Measurements from ENCODE around the gene UTRN. TPM values are rescaled to one million over a fixed set of nuclear protein-coding genes. Genes with fewer than 3 reads are reported as not detected.

The UTRN gene
- 10 to 100 TPM; 51.2 to 55.1 TPM for total RNA-seq

GRCh38 chr6:144284783-144285547 lies at the start of gene UTRN:
Gene UTRN (plus strand): TSS chr6:144285335. CDS start chr6:144291829, 6,494 bp downstream.
- H3K36me3 Mint-ChIP-seq (ENCODE audit: low read depth), result no peaks in the 10 kb centered on the region
- H3K27ac Mint-ChIP-seq, result peak within 1 kb of the TSS; percentile 83
- H3K27me3 Mint-ChIP-seq, result peaks cover 3% of the 10 kb centered on the region
- peak within 1 kb of the TSS; percentile 84 for H3K4me3 Mint-ChIP-seq
- peaks cover 8% of the 10 kb centered on the region for H3K4me1 Mint-ChIP-seq
- peak; percentile 76 for ATAC-seq (replicated peaks)
- H3K9me3 Mint-ChIP-seq, result no peaks in the 10 kb centered on the region

GRCh38 chr6:144244688-144245087 lies 40.4 kb upstream of the UTRN start:
- H3K27ac Mint-ChIP-seq, result no peak overlapping the region
- no peak for ATAC-seq (replicated peaks)
- peaks cover 6% of the 10 kb centered on the region for H3K36me3 Mint-ChIP-seq (ENCODE audit: low read depth)
- peaks cover 13% of the 10 kb centered on the region for H3K4me1 Mint-ChIP-seq
- H3K4me3 Mint-ChIP-seq, result no peak overlapping the region
- H3K9me3 Mint-ChIP-seq, result peaks cover 10% of the 10 kb centered on the region
- peaks cover 15% of the 10 kb centered on the region for H3K27me3 Mint-ChIP-seq

GRCh38 chr6:144246988-144247387 lies 38.1 kb upstream of the UTRN start:
- H3K27ac Mint-ChIP-seq, result no peak overlapping the region
- peaks cover 21% of the 10 kb centered on the region for H3K27me3 Mint-ChIP-seq
- H3K36me3 Mint-ChIP-seq (ENCODE audit: low read depth), result peaks cover 6% of the 10 kb centered on the region
- H3K9me3 Mint-ChIP-seq, result peaks cover 10% of the 10 kb centered on the region
- no peak overlapping the region for H3K4me3 Mint-ChIP-seq
- peaks cover 13% of the 10 kb centered on the region for H3K4me1 Mint-ChIP-seq
- no peak for ATAC-seq (replicated peaks)

- peak; percentile 89 for ATAC-seq (replicated peaks)
- Mint-ChIP-seq H3K36me3 (ENCODE audit: low read depth) (peaks cover 6% of the 10 kb centered on the region), H3K4me3 (peak overlapping the region; percentile 32), H3K27me3 (peaks cover 21% of the 10 kb centered on the region), H3K27ac (peak overlapping the region; percentile 89), H3K4me1 (peaks cover 13% of the 10 kb centered on the region), H3K9me3 (peaks cover 10% of the 10 kb centered on the region)
Measured at GRCh38 chr6:144248003-144248402, 37.1 kb upstream of the UTRN start.

GRCh38 chr6:144248476-144249301 lies 36.4 kb upstream of the UTRN start:
- peaks cover 13% of the 10 kb centered on the region for H3K4me1 Mint-ChIP-seq
- H3K9me3 Mint-ChIP-seq, result peaks cover 10% of the 10 kb centered on the region
- peak overlapping the region; percentile 32 for H3K4me3 Mint-ChIP-seq
- peaks cover 6% of the 10 kb centered on the region for H3K36me3 Mint-ChIP-seq (ENCODE audit: low read depth)
- H3K27ac Mint-ChIP-seq, result peak overlapping the region; percentile 89
- peak; percentile 69 for ATAC-seq (replicated peaks)
- H3K27me3 Mint-ChIP-seq, result peaks cover 21% of the 10 kb centered on the region

- peaks cover 10% of the 10 kb centered on the region for H3K9me3 Mint-ChIP-seq
- peaks cover 6% of the 10 kb centered on the region for H3K36me3 Mint-ChIP-seq (ENCODE audit: low read depth)
- H3K4me3 Mint-ChIP-seq, result no peak overlapping the region
- peaks cover 13% of the 10 kb centered on the region for H3K4me1 Mint-ChIP-seq
- H3K27ac Mint-ChIP-seq, result no peak overlapping the region
- H3K27me3 Mint-ChIP-seq, result peaks cover 21% of the 10 kb centered on the region
- no peak for ATAC-seq (replicated peaks)
Measured at GRCh38 chr6:144250276-144250675, 34.9 kb upstream of the UTRN start.

GRCh38 chr6:144252259-144252658 lies 32.9 kb upstream of the UTRN start:
- H3K27me3 Mint-ChIP-seq, result peaks cover 16% of the 10 kb centered on the region

GRCh38 chr6:144259986-144260385 lies 25.1 kb upstream of the UTRN start:
- Mint-ChIP-seq H3K27ac (no peak overlapping the region), H3K4me1 (no peaks in the 10 kb centered on the region), H3K27me3 (no peaks in the 10 kb centered on the region), H3K36me3 (ENCODE audit: low read depth) (no peaks in the 10 kb centered on the region), H3K9me3 (no peaks in the 10 kb centered on the region), H3K4me3 (no peak overlapping the region)
- ATAC-seq (replicated peaks), result no peak

More at GRCh38 chr6:144252259-144252658, 32.9 kb upstream of the UTRN start:
- H3K4me3 Mint-ChIP-seq, result no peak overlapping the region
- no peaks in the 10 kb centered on the region for H3K9me3 Mint-ChIP-seq
- H3K36me3 Mint-ChIP-seq (ENCODE audit: low read depth), result peaks cover 6% of the 10 kb centered on the region
- H3K27ac Mint-ChIP-seq, result no peak overlapping the region
- peaks cover 13% of the 10 kb centered on the region for H3K4me1 Mint-ChIP-seq
- no peak for ATAC-seq (replicated peaks)

GRCh38 chr6:144262470-144263369 lies 22.4 kb upstream of the UTRN start:
- Mint-ChIP-seq H3K9me3 (no peaks in the 10 kb centered on the region), H3K27ac (no peak overlapping the region), H3K27me3 (no peaks in the 10 kb centered on the region), H3K4me3 (no peak overlapping the region), H3K4me1 (no peaks in the 10 kb centered on the region), H3K36me3 (ENCODE audit: low read depth) (no peaks in the 10 kb centered on the region)
- no peak for ATAC-seq (replicated peaks)

- Mint-ChIP-seq H3K27me3 (no peaks in the 10 kb centered on the region), H3K9me3 (no peaks in the 10 kb centered on the region), H3K4me1 (no peaks in the 10 kb centered on the region), H3K36me3 (ENCODE audit: low read depth) (no peaks in the 10 kb centered on the region), H3K4me3 (no peak overlapping the region), H3K27ac (no peak overlapping the region)
- no peak for ATAC-seq (replicated peaks)
Measured at GRCh38 chr6:144263786-144264185, 21.3 kb upstream of the UTRN start.

GRCh38 chr6:144264270-144265060 lies 20.7 kb upstream of the UTRN start:
- Mint-ChIP-seq H3K36me3 (ENCODE audit: low read depth) (no peaks in the 10 kb centered on the region), H3K27ac (no peak overlapping the region), H3K9me3 (no peaks in the 10 kb centered on the region), H3K27me3 (no peaks in the 10 kb centered on the region), H3K4me3 (no peak overlapping the region), H3K4me1 (no peaks in the 10 kb centered on the region)
- no peak for ATAC-seq (replicated peaks)

- Mint-ChIP-seq H3K27me3 (no peaks in the 10 kb centered on the region), H3K4me1 (no peaks in the 10 kb centered on the region), H3K4me3 (no peak overlapping the region), H3K9me3 (no peaks in the 10 kb centered on the region), H3K36me3 (ENCODE audit: low read depth) (no peaks in the 10 kb centered on the region), H3K27ac (no peak overlapping the region)
- ATAC-seq (replicated peaks), result no peak
Measured at GRCh38 chr6:144265061-144265357, 20.1 kb upstream of the UTRN start.

GRCh38 chr6:144265390-144265789 lies 19.7 kb upstream of the UTRN start:
- Mint-ChIP-seq H3K27ac (no peak overlapping the region), H3K27me3 (no peaks in the 10 kb centered on the region), H3K4me3 (no peak overlapping the region), H3K36me3 (ENCODE audit: low read depth) (no peaks in the 10 kb centered on the region), H3K9me3 (no peaks in the 10 kb centered on the region), H3K4me1 (no peaks in the 10 kb centered on the region)
- ATAC-seq (replicated peaks), result no peak
